DMS79 (cell line): ENCODE data around the gene ATF3.
A peak's percentile ranks its signal among the peaks of the same experiment; 100 is the strongest.
"Not testable (repeated sequence)": the region's sequence is repeated elsewhere in the genome, so short reads cannot be mapped to it uniquely, and the experiment has no call there.

Experiments
- DNase-seq: peaks from one replicate; lab custom pipeline; 2025; lab: John Stamatoyannopoulos, UW

ATF3 gene

GRCh38 chr1:212628813-212629415 lies 20.4 kb downstream of the ATF3 start:
- no peak for DNase-seq

DNA sequence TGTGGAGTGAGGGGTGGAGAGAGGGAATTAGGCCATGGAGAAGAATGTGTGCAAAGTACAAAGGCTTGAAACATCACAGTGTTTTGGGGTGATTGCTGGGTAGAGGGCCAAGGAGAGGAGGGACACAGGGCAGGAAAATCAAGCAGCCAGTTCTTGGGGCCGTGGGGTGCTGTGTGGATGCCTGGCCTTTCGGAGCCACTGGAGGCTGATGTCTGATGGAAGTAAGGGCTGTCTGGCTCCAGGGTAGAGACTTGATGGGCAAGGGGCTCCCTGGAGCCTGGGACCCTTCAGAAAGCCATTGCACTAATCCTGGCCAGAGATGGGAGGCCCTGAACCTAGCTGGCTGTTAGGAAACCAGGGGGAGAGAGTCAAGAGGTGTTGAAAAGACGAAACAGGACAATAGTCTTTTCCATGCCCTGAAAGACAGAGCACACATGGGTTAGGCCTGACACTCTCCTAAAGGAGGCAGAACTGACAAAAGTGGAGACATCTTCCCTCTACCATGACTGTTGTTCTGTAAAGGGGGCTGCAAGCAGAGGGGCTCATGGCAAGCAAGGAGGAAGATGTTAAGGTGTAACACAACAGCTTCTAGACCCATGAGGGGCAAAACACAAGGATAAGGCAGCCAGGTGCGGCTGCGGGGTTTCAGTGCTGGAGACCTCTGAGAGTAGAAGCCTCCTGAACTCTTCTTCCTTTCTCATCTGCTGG lies 21.0 kb downstream of the ATF3 start:
- DNase-seq = no peak

- DNase-seq = no peak
These were observed 21.8 kb downstream of the ATF3 start for GRCh38 chr1:212630158-212630900.

- no peak for DNase-seq
These were observed 24.6 kb downstream of the ATF3 start for GRCh38 chr1:212633161-212633560.

- no peak for DNase-seq
These were observed 25.7 kb downstream of the ATF3 start for GRCh38 chr1:212634252-212634651.

GRCh38 chr1:212635141-212635631 lies 26.6 kb downstream of the ATF3 start:
- DNase-seq = peak; percentile 42

GRCh38 chr1:212637902-212638301 lies 29.3 kb downstream of the ATF3 start:
- DNase-seq = no peak

- no peak for DNase-seq
These were observed 30.1 kb downstream of the ATF3 start for GRCh38 chr1:212638492-212639151.

DNA sequence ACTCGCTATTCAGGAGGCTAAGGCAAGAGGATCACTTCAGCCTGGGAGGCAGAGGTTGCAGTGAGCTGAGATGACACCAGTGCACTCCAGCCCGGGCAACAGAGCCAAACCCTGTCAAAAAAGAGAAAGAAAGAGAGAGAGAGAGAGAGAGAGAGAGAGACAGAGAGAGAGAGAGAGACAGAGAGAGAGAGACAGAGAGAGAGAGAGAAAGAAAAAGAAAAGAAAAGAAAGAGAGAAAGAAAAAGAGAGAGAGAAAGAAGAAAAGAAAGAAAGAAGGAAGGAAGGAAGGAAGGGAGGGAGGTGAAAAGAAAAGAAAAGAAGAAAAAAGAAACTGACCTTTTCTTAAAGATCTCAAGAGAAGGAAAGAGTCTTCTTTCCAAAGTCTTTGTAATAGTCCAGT lies 31.0 kb downstream of the ATF3 start:
- DNase-seq = not testable (repeated sequence)

- DNase-seq = no peak
These were observed 31.8 kb downstream of the ATF3 start for GRCh38 chr1:212640223-212640878.

GRCh38 chr1:212641956-212642355 lies 33.4 kb downstream of the ATF3 start:
- DNase-seq = no peak

GRCh38 chr1:212643877-212644276 lies 35.3 kb downstream of the ATF3 start:
- DNase-seq = no peak

- DNase-seq = no peak
These were observed 36.4 kb downstream of the ATF3 start for GRCh38 chr1:212644866-212645545.

DNA sequence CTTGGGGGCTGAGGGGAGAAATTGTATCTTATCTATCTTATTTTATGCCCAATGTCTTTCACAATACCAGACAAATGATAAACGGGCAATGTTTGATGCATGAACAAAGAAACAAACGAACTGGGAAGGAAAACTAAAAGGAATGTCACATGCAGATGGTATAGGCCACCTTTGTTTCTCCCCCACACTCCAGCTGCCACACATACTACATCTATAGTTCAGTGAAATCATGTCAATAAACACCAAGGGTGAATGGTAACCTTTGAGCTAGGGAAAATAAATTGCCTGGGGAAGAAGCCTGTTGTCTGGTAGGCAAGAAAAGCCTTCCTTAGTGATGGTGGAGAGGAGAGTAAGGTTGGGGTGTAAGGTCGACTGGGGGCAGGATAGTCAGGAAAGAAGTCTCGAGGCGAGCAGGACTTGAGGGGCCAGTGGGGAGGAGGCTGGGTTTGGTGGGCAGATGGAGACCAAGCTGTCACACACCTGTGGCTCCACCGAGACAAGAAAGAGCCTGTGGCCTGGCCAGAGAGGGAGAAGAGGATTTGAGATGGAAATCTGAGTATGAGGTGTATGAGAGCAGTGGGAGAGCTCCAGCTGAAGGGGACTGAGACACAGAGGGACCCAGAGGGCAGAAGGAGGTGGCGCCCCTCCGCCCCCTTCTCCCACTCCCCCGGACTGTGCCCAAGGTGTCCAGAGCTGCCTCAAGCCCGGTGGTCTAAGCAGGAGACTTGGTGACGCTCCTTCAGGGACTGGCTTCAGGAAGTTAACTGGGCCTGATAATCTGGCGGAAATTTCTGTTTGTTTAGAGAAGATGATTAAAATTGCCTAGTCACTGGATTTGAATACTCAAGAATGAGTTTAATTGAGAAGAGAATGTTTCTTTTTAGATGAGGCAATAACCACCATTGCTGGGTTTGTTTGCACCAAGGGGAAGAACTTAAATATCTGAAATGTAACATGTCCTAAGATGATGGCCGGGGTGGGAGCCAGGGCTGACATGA lies 37.3 kb downstream of the ATF3 start:
- DNase-seq = no peak

- no peak for DNase-seq
These were observed 38.0 kb downstream of the ATF3 start for GRCh38 chr1:212646588-212646987.

- DNase-seq = no peak
These were observed 38.4 kb downstream of the ATF3 start for GRCh38 chr1:212647004-212647403.

GRCh38 chr1:212648431-212648830 lies 39.9 kb downstream of the ATF3 start:
- no peak for DNase-seq

DNA sequence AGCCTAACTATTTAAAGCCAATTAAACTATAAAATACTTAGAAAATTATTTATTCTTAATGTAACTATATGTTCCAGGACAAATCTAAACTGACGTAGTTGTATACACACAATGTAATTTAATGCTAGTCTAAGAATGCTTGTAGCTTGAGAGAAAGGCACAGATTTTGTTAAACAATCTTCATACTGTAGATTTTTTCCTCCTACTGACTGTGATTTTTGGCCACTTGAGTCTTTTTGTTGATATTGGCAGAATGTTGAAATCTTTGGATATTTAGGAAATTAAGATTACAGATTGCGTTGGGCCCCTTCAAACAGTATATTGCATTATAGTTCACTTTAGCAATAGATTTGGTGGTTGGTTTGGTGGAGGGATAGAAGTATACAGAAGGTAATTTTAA lies 40.5 kb downstream of the ATF3 start:
- no peak for DNase-seq

DNA sequence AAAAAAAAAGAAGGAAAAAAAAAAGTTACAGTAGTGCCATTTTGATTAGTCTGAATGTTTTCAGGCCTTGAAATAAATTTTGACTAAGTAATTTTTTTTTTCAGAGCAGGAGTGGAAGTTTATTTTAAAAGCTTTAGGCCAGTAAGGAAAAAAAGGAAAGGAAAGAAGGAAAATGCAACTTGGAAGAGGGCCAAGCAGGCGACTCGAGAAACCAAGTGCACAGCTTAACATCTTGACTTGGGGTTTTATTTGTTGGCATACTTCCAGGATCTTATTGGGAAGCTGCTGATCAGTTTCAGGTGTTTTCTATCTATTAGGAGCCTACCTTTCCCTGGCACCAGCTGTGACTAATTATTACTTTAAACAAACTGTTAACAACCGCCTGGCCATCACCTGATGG lies 41.7 kb downstream of the ATF3 start:
- peak; percentile 15 for DNase-seq

DNA sequence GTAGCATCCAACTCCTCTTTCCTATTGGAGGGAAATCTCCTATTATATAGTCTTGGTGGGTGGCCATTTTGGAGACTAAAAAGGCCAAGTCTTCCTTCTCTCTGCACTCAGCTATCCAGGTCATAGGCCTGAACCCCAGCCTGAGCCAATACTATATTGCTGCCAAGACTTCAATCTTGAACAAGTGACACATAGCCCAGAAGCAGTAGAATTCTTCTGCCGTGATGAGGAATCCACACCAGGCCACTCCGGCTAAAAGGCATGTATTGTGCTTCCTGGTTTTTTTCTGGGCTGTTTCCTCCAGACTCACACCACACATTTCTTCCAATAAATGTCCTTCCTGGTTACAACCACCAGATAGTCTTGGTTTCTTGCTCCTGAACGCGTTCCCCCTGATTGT lies 43.0 kb downstream of the ATF3 start:
- DNase-seq = no peak
